ENCODE results near the gene CHST12.
"Not testable (repeated sequence)": the region's sequence is repeated elsewhere in the genome, so short reads cannot be mapped to it uniquely, and the experiment has no call there.

CHST12 gene

GRCh38 chr7:2435146-2435545 lies 31.7 kb downstream of the CHST12 start:
- no peak for DNase-seq (ENCODE audit: low read depth)

GRCh38 chr7:2436341-2437104 lies 33.1 kb downstream of the CHST12 start:
- no peak for DNase-seq (ENCODE audit: low read depth)

GRCh38 chr7:2437136-2437535 lies 33.7 kb downstream of the CHST12 start:
- DNase-seq (ENCODE audit: low read depth), result no peak

GRCh38 chr7:2437537-2438148 lies 34.2 kb downstream of the CHST12 start:
- DNase-seq (ENCODE audit: low read depth), result no peak

GRCh38 chr7:2438186-2438585 lies 34.8 kb downstream of the CHST12 start:
- DNase-seq (ENCODE audit: low read depth), result no peak

- DNase-seq (ENCODE audit: low read depth), result no peak
These were observed 35.4 kb downstream of the CHST12 start for GRCh38 chr7:2438775-2439174.

- no peak for DNase-seq (ENCODE audit: low read depth)
These were observed 37.3 kb downstream of the CHST12 start for GRCh38 chr7:2440608-2441245.

GRCh38 chr7:2441430-2442058 lies 38.1 kb downstream of the CHST12 start:
- DNase-seq (ENCODE audit: low read depth), result no peak

GRCh38 chr7:2443491-2443890 lies 40.1 kb downstream of the CHST12 start:
- no peak for DNase-seq (ENCODE audit: low read depth)

GRCh38 chr7:2444476-2444875 lies 41.1 kb downstream of the CHST12 start:
- DNase-seq (ENCODE audit: low read depth), result no peak

GRCh38 chr7:2445047-2445446 lies 41.6 kb downstream of the CHST12 start:
- no peak for DNase-seq (ENCODE audit: low read depth)

GRCh38 chr7:2445898-2446555 lies 42.6 kb downstream of the CHST12 start:
- DNase-seq (ENCODE audit: low read depth), result no peak

GRCh38 chr7:2446676-2447075 lies 43.3 kb downstream of the CHST12 start:
- no peak for DNase-seq (ENCODE audit: low read depth)

GRCh38 chr7:2450198-2451107 lies 47.0 kb downstream of the CHST12 start:
- no peak for DNase-seq (ENCODE audit: low read depth)

GRCh38 chr7:2451171-2452073 lies 48.0 kb downstream of the CHST12 start:
- DNase-seq (ENCODE audit: low read depth), result peak; percentile 67

GRCh38 chr7:2452074-2452507 lies 48.7 kb downstream of the CHST12 start:
- no peak for DNase-seq (ENCODE audit: low read depth)

GRCh38 chr7:2452643-2453270 lies 49.3 kb downstream of the CHST12 start:
- no peak for DNase-seq (ENCODE audit: low read depth)

GRCh38 chr7:2453849-2454248 lies 50.4 kb downstream of the CHST12 start:
- DNase-seq (ENCODE audit: low read depth), result not testable (repeated sequence)

GRCh38 chr7:2459674-2460073 lies 56.3 kb downstream of the CHST12 start:
- DNase-seq (ENCODE audit: low read depth), result no peak

GRCh38 chr7:2460188-2460587 lies 56.8 kb downstream of the CHST12 start:
- DNase-seq (ENCODE audit: low read depth), result no peak

All from stimulated activated CD8-positive, alpha-beta memory T cell treated with anti-CD3 and anti-CD28 coated beads, Interleukin-12 subunit alpha, Interleukin-12 subunit beta, amount 100 ng/mL, for 1 hour (primary cell).